Raji (cell line): ENCODE data around the gene LYVE1.

ENCODE experiments used
- POLR2A ChIP-seq: IDR thresholded peaks from 2 replicates; pipeline ENCODE4 v1.6.1; 2011; ENCODE audit warnings: low read depth, low read length, control low read depth; ENCODE audit not compliant: insufficient read depth

Gene LYVE1

GRCh38 chr11:10573556-10573955 lies 5.1 kb upstream of the LYVE1 start:
- TF ChIP-seq POLR2A, result no peak

- TF ChIP-seq POLR2A, result no peak
Measured at GRCh38 chr11:10573028-10573427, 4.6 kb upstream of the LYVE1 start.

GRCh38 chr11:10572533-10572932 lies 4.1 kb upstream of the LYVE1 start:
- no peak for TF ChIP-seq POLR2A

DNA sequence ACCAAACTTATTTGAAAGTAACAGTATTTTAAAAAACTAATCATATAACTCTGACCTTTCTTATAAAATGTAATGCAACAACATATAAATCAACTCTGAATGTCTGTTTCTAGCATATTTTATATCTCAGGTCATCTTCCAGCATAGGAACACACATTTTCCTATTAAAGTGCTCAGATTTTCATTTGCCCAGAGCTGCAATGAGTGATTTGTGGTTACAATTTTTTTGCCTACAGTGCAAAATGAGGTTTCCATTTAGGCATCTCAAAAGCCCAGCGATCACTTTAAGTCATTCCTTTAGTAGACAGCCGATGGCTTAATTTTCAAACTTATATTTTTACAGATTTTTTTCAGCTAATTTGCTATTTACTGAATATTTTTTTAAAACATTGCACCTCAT lies 1.0 kb downstream of the LYVE1 start:
- no peak for TF ChIP-seq POLR2A

DNA sequence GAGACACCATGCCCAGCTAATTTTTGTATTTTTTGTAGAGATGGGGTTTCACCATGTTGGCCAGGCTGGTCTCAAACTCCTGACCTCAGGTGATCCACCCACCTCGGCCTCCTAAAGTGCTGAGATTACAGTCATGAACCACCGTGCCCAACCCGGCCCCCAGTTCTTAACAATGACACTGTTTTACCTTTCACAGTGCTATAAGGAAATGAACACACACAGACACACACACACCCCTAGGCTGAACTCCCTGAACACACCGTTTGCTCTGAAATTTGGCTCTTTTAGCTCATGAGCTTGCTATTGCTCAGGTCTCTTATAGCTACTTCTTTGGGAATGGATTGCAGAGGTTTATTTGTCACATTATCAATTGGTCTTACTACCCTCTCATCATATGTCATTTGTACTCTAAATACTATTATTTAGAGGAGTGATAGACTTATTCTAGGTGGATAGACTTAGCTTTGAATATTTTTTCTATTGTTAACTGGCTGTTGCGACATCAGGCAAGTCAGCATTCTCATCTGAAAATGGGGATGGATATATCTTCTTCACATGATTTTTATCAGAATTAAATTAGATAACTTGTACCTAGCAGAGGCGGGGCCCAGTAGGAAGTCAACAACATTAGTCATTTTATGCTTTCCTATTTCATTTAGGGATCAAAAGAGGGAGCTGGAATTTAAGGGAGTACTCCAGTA lies 2.1 kb downstream of the LYVE1 start:
- no peak for TF ChIP-seq POLR2A

DNA sequence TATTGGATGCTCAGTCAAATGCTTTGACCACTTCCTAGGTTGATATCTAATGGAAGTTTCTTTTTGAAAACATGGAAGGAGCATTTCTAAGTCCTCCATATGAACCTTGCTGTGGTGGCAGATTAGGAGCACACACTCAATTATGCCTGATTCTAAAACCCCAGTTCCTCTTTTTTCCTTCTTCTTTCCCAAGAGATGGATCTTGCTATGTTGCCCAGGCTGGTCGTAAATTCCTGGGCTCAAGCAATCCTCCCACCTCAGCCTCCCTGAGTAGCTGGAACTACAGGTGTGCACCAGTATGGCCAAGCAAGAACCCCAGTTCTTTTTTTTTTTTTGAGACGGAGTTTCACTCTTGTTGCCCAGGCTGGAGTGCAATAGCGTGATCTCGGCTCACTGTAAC lies 3.0 kb downstream of the LYVE1 start:
- no peak for TF ChIP-seq POLR2A

- no peak for TF ChIP-seq POLR2A
Measured at GRCh38 chr11:10564696-10565318, 3.7 kb downstream of the LYVE1 start.

DNA sequence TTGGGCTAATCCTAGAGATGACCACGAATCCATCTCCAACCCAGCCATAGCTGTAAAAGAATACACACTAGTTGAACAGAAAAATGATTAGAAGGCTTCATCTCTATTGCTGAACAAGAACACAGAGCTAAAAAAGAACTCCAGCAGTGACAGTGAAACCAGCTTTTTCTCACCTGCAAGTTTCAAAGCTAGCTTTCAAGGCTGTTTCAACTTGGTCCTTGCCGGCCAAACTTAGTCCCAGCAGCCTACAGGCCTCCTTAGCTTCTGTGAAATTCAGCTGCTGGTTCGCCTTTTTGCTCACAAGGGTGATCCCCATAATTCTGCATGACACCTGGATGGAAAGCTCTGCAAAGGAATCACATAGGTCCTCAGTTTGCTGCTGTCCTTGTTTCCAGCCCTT lies 4.4 kb downstream of the LYVE1 start:
- no peak for TF ChIP-seq POLR2A

GRCh38 chr11:10561947-10562346 lies 6.5 kb downstream of the LYVE1 start:
- no peak for TF ChIP-seq POLR2A

- no peak for TF ChIP-seq POLR2A
Measured at GRCh38 chr11:10561043-10561818, 7.2 kb downstream of the LYVE1 start.

- no peak for TF ChIP-seq POLR2A
Measured at GRCh38 chr11:10558288-10558687, 10.2 kb downstream of the LYVE1 start.

- TF ChIP-seq POLR2A, result no peak
Measured at GRCh38 chr11:10556590-10556989, 11.9 kb downstream of the LYVE1 start.

GRCh38 chr11:10551845-10552352 lies 16.6 kb downstream of the LYVE1 start:
- TF ChIP-seq POLR2A, result no peak

DNA sequence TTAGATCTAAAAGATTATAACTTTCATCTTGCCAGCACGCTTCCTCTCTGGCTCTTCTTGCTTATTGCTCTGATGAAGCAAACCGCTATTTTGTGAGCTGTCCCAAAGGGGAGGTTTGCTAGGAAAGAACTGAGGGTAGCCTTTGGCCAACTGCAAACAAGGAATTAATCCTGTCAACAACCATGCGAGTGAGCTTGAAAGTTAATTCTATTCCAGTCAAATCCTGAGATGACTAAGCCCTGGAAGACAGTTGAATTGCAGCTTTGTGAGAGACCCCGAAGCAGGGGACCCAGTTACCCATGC lies 17.2 kb downstream of the LYVE1 start:
- TF ChIP-seq POLR2A, result no peak

DNA sequence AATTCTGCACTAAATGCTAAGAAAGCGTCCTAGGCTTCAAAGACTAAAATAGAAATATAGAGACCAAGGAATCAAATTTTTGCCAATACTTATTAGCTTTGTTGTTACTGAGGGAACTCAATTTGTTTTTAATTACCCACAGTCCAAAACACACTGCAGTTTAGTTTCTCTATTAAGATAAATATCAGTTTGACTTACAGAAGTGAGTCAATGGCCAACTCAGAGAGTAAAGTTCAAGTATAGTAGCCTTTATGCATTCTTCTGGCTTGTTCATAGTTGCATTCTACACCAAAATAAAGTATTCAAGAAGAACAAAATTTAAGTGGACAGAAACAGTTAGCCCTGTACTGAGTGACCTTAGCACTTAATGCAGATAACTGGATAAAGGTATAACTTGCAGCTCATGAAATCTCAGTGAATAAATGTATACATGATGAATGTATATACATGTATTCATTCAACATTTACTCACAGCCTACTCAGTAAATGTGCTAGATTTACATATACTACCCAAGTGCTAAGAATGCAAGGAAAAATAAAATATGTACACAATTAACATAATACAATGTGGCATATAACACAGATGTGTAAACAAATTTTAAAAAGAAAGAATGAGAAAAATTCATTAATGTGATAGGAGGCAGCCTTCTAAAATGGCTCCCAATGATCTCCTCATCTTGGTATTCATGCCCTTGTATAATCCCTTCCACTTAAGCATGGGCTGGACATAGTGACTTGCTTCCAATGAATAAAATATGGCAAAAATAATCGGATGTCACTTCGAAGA lies 17.8 kb downstream of the LYVE1 start:
- TF ChIP-seq POLR2A, result no peak
